ENCODE data around the gene LIPT2. TPM values are rescaled to one million over a fixed set of nuclear protein-coding genes. Genes with fewer than 3 reads are reported as not detected.

Gene LIPT2
- total RNA-seq, 1 experiment from 2014 or later = 8.6 TPM

DNA sequence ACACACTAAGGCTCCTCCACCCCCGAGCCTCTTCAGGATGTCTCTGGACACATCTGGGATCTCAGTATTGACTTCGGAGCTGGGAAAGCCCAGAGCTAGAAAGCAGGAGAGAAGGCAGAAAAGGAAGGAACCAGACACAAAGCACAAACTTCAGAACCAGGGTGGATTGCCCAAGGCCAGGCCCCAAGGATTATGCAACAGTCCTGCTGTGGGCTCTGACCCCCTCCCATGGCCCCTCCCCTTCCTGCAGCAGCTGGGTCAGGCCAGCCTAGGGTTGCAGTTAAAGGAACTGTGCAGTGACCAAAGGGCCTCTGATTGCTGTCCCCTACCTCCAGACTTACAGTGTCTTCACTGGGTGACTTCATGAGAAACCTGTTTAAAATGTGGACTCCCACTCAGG lies 31.5 kb downstream of the LIPT2 start:
- Histone ChIP-seq H3K4me1 (ENCODE audit: insufficient read depth, low read length, poor library complexity, severe bottlenecking) (peaks cover 39% of the 10 kb centered on the region), H3K27me3 (replicated peaks; ENCODE audit: insufficient read depth, low read depth, low read length, poor library complexity) (no peaks in the 10 kb centered on the region), H3K9me3 (ENCODE audit: low read depth, low read length, poor library complexity, severe bottlenecking) (no peaks in the 10 kb centered on the region), H3K27ac (ENCODE audit: low read depth, low read length, poor library complexity, severe bottlenecking) (no peak overlapping the region), H3K36me3 (ENCODE audit: insufficient read depth, low read length, poor library complexity, severe bottlenecking) (peaks cover 51% of the 10 kb centered on the region), H3K4me3 (ENCODE audit: low read depth, low read length, poor library complexity, severe bottlenecking) (no peak overlapping the region)
- no peak for DNase-seq (ENCODE audit: low spot score)
- TF ChIP-seq, protein P1, sequence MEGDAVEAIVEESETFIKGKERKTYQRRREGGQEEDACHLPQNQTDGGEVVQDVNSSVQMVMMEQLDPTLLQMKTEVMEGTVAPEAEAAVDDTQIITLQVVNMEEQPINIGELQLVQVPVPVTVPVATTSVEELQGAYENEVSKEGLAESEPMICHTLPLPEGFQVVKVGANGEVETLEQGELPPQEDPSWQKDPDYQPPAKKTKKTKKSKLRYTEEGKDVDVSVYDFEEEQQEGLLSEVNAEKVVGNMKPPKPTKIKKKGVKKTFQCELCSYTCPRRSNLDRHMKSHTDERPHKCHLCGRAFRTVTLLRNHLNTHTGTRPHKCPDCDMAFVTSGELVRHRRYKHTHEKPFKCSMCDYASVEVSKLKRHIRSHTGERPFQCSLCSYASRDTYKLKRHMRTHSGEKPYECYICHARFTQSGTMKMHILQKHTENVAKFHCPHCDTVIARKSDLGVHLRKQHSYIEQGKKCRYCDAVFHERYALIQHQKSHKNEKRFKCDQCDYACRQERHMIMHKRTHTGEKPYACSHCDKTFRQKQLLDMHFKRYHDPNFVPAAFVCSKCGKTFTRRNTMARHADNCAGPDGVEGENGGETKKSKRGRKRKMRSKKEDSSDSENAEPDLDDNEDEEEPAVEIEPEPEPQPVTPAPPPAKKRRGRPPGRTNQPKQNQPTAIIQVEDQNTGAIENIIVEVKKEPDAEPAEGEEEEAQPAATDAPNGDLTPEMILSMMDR (conservative IDR thresholded peaks at IDR 0.05; ENCODE audit: low read depth, low read length) = no peak
- TF ChIP-seq EZH2 (IDR thresholded peaks at IDR 0.05; ENCODE audit: borderline replicate concordance, low read depth, low read length, poor library complexity, severe bottlenecking) = no peak
- no TSS peak for BruUV-seq (replicated peaks)
- ChIA-PET CTCF (interaction anchor here (3.8 kb wide), 1 partner anchor 8 kb away, joined by 11 read pairs; no protein-coding TSS in a partner anchor), POLR2A (ENCODE audit: low non-redundant PET) (interaction anchor here (0.5 kb wide), 1 partner anchor 133 kb away, joined by 3 read pairs; no protein-coding TSS in a partner anchor)
- intact Hi-C loops (cut with micrococcal nuclease; ENCODE audit: unreplicated experiment) = no loop called here

GRCh38 chr11:74460481-74461154 lies 32.9 kb downstream of the LIPT2 start:
- no peak for DNase-seq (ENCODE audit: low spot score)
- ChIA-PET CTCF (interaction anchor here (0.6 to 0.7 kb wide), 2 partner anchors 11 to 111 kb away, joined by 3 to 4 read pairs; no protein-coding TSS in a partner anchor), POLR2A (ENCODE audit: low non-redundant PET) (no interaction called here)
- BruUV-seq (replicated peaks) = no TSS peak
- H3K27me3 ChIP-seq (replicated peaks; ENCODE audit: insufficient read depth, low read depth, low read length, poor library complexity) = no peaks in the 10 kb centered on the region
- no peaks in the 10 kb centered on the region for H3K9me3 ChIP-seq (ENCODE audit: low read depth, low read length, poor library complexity, severe bottlenecking)
- H3K4me3 ChIP-seq (ENCODE audit: low read depth, low read length, poor library complexity, severe bottlenecking) = no peak overlapping the region
- peaks cover 61% of the 10 kb centered on the region for H3K36me3 ChIP-seq (ENCODE audit: insufficient read depth, low read length, poor library complexity, severe bottlenecking)
- TF ChIP-seq EZH2 (IDR thresholded peaks at IDR 0.05; ENCODE audit: borderline replicate concordance, low read depth, low read length, poor library complexity, severe bottlenecking) = no peak
- TF ChIP-seq, protein P1 (conservative IDR thresholded peaks at IDR 0.05; ENCODE audit: low read depth, low read length) = no peak
- intact Hi-C loops (cut with micrococcal nuclease; ENCODE audit: unreplicated experiment) = no loop called here
- H3K27ac ChIP-seq (ENCODE audit: low read depth, low read length, poor library complexity, severe bottlenecking) = peak overlapping the region; percentile 30
- peaks cover 29% of the 10 kb centered on the region for H3K4me1 ChIP-seq (ENCODE audit: insufficient read depth, low read length, poor library complexity, severe bottlenecking)

DNA sequence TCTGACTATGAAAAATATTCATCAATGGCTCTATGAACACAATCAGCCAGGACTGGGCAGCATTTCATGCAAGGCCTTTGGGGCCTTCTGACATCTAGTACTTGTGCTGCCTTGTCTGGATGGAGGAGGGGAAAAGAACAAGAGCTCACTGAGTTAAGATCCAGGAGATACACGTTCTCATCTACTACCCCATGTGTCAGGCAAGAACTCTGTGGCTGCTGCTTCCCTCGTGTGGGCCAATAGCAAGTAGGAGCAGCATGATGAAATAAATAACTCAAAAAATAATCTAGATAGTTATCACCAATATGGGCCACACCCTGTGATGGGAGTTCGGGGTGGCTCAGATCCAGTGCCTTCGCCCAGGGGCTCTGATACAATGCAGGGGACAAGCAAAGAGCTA lies 33.5 kb downstream of the LIPT2 start:
- ChIA-PET POLR2A (ENCODE audit: low non-redundant PET) (no interaction called here), CTCF (no interaction called here)
- Histone ChIP-seq H3K9me3 (ENCODE audit: low read depth, low read length, poor library complexity, severe bottlenecking) (no peaks in the 10 kb centered on the region), H3K27ac (ENCODE audit: low read depth, low read length, poor library complexity, severe bottlenecking) (no peak overlapping the region), H3K36me3 (ENCODE audit: insufficient read depth, low read length, poor library complexity, severe bottlenecking) (peaks cover 61% of the 10 kb centered on the region), H3K4me1 (ENCODE audit: insufficient read depth, low read length, poor library complexity, severe bottlenecking) (peaks cover 26% of the 10 kb centered on the region), H3K27me3 (replicated peaks; ENCODE audit: insufficient read depth, low read depth, low read length, poor library complexity) (no peaks in the 10 kb centered on the region), H3K4me3 (ENCODE audit: low read depth, low read length, poor library complexity, severe bottlenecking) (no peak overlapping the region)
- no peak for TF ChIP-seq EZH2 (IDR thresholded peaks at IDR 0.05; ENCODE audit: borderline replicate concordance, low read depth, low read length, poor library complexity, severe bottlenecking)
- TF ChIP-seq, protein P1 (conservative IDR thresholded peaks at IDR 0.05; ENCODE audit: low read depth, low read length) = no peak
- DNase-seq (ENCODE audit: low spot score) = no peak
- intact Hi-C loops (cut with micrococcal nuclease; ENCODE audit: unreplicated experiment) = no loop called here
- no TSS peak for BruUV-seq (replicated peaks)
